ENCODE results near the gene TXNDC12.

TXNDC12 gene

DNA sequence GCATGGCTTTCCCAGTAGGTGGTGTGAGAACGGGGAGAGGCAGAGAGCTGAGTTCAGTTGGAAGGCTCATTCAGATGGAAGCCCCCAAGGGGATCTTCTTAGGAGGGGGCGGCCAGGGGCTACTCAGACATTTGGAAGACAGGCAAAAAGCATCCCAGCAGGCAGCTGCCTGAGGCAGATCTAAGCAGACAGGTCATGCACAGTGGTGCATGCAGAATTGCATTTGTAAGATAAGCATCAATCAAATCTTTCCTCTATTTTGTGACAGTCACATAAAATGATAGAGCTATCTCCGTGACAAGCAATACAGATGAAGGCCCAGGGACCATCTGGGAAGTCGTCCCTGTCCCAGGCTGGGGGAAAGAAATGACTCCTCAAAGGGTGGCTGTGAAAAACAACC, 68.3 kb downstream of the TXNDC12 start:
- H3K27me3 ChIP-seq (ENCODE audit: control insufficient read depth, insufficient read depth, low read length), result peaks cover 22% of the 10 kb centered on the region
- H3K4me3 ChIP-seq (ENCODE audit: low read length), result no peak overlapping the region
- no peak overlapping the region for H3K9ac ChIP-seq (ENCODE audit: low read length)
- no peaks in the 10 kb centered on the region for H3K36me3 ChIP-seq (ENCODE audit: control insufficient read depth, insufficient read depth, low read length)
- H3K9me3 ChIP-seq (ENCODE audit: control insufficient read depth, low read length), result no peaks in the 10 kb centered on the region
- H3K4me1 ChIP-seq (ENCODE audit: control insufficient read depth, insufficient read depth, low read length), result peaks cover 4% of the 10 kb centered on the region

DNA sequence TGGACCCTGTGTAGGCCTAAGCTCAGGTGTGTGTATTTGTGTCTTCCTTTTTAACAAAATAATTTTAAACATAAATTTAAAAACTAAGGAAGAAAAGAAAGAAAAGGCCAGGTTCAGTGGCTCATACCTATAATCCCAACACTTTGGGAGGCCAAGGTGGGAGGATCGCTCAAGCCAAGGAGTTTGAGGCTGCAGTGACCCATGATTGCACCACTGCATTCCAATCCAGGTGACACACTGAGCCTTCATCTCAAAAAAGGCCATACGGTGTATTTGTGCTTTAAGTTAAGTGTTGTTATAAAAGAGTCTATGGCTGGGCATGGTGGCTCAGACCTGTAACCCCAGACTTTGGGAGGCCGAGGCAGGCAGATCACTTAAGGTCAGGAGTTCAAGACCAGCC, 72.8 kb downstream of the TXNDC12 start:
- Histone ChIP-seq H3K9me3 (ENCODE audit: control insufficient read depth, low read length) (no peaks in the 10 kb centered on the region), H3K4me3 (ENCODE audit: low read length) (no peak overlapping the region), H3K27me3 (ENCODE audit: control insufficient read depth, insufficient read depth, low read length) (no peaks in the 10 kb centered on the region), H3K36me3 (ENCODE audit: control insufficient read depth, insufficient read depth, low read length) (no peaks in the 10 kb centered on the region), H3K4me1 (ENCODE audit: control insufficient read depth, insufficient read depth, low read length) (peaks cover 20% of the 10 kb centered on the region), H3K9ac (ENCODE audit: low read length) (no peak overlapping the region)

DNA sequence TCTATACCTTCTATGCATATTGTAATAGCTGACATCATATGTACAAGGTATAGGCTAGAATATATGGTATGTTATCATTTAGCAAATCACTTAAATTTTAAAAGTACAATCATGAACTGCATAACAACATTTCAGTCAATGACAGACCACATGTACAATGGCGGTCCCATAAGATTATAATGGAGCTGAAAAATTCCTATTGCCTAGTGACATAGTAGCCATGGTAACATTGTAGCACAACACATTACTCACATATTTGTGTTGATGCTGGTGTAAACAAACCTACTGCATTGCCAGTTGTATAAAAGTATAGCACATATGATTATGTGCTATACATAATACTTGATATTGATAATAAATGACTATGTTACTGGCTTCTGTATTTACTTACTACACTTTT, 73.4 kb downstream of the TXNDC12 start:
- no peaks in the 10 kb centered on the region for H3K9me3 ChIP-seq (ENCODE audit: control insufficient read depth, low read length)
- no peaks in the 10 kb centered on the region for H3K36me3 ChIP-seq (ENCODE audit: control insufficient read depth, insufficient read depth, low read length)
- H3K27me3 ChIP-seq (ENCODE audit: control insufficient read depth, insufficient read depth, low read length), result no peaks in the 10 kb centered on the region
- peaks cover 26% of the 10 kb centered on the region for H3K4me1 ChIP-seq (ENCODE audit: control insufficient read depth, insufficient read depth, low read length)
- H3K9ac ChIP-seq (ENCODE audit: low read length), result no peak overlapping the region
- H3K4me3 ChIP-seq (ENCODE audit: low read length), result no peak overlapping the region

GRCh38 chr1:51978099-51978498, 76.9 kb downstream of the TXNDC12 start:
- Histone ChIP-seq H3K4me1 (ENCODE audit: control insufficient read depth, insufficient read depth, low read length) (peaks cover 34% of the 10 kb centered on the region), H3K36me3 (ENCODE audit: control insufficient read depth, insufficient read depth, low read length) (no peaks in the 10 kb centered on the region), H3K4me3 (ENCODE audit: low read length) (no peak overlapping the region), H3K9me3 (ENCODE audit: control insufficient read depth, low read length) (no peaks in the 10 kb centered on the region), H3K9ac (ENCODE audit: low read length) (no peak overlapping the region), H3K27me3 (ENCODE audit: control insufficient read depth, insufficient read depth, low read length) (no peaks in the 10 kb centered on the region)

DNA sequence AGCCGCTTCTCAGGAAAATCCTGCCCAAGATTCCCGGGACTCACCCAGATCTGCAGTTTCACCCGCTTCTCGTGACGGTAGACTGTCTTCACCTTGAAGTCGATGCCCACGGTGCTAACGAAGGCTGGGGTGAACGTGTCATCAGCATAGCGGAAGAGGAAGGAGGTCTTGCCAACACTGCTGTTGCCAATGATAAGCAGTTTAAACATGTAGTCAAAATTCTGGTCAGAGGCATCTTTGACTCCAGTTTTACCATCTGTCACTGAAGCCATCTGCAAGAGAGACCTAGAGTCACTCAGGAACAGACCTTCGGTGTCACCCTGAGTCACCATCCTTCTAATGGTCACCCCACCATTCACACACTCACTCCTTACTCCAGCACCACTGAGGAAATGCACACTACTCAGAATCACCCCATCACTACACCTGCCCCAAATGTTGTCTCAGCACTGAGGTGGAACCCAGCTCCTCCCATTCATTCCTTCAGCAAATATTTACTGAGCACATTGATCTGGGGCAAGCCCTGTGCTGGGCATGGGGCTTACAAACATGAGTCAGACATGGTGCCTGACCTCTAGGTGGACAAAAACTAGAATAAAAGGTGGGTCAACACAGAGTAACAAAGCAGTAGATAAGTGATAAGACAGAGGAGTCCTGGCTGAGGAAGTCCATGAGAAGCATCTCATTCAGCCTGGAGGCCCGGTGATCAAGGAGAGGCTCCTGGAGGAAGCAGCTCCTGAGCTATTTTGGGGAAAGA, 78.0 kb downstream of the TXNDC12 start:
- Histone ChIP-seq H3K4me1 (ENCODE audit: control insufficient read depth, insufficient read depth, low read length) (peaks cover 34% of the 10 kb centered on the region), H3K4me3 (ENCODE audit: low read length) (no peak overlapping the region), H3K27me3 (ENCODE audit: control insufficient read depth, insufficient read depth, low read length) (no peaks in the 10 kb centered on the region), H3K36me3 (ENCODE audit: control insufficient read depth, insufficient read depth, low read length) (no peaks in the 10 kb centered on the region), H3K9ac (ENCODE audit: low read length) (no peak overlapping the region), H3K9me3 (ENCODE audit: control insufficient read depth, low read length) (no peaks in the 10 kb centered on the region)

DNA sequence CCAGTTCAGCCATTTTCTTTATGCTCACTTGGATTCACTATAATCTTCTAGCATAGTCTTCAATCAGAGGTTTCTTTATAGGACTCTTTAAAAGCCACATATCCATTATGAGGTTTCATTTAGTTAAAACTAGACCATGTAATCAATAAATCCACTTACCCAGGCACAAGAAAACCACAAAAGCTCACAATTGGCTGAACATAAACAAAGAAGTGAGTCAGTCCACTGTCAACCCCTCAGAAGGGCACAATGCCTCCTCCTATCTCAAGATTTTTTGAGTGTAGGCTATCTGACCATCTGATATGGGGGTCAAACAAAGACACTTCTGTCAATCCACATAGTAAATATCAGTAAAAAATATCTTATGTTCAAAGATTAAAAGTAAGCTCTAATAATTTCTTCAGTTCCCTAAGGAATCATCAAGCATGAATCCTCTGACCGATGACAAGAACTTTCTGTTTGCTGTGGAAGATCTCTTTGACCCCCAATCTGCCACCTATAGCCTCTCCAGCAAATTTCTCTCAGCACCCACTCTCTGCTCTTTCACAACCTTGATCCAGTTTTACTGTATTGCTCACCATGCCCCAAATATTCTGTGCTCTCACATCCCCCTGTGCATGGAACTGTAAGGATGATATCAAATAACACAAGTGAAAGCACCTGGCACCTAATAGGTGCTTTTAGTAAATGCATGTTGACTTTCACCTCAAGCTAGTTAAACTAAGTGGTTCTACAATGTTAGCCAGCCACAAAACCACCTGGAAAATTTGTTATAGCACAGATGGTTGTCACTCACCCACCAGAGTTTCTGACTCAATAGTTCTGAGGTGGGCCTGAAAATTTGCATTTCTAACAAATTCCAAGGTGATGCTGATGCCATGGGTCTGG, 81.2 kb downstream of the TXNDC12 start:
- Histone ChIP-seq H3K9me3 (ENCODE audit: control insufficient read depth, low read length) (no peaks in the 10 kb centered on the region), H3K4me1 (ENCODE audit: control insufficient read depth, insufficient read depth, low read length) (peaks cover 43% of the 10 kb centered on the region), H3K4me3 (ENCODE audit: low read length) (no peak overlapping the region), H3K27me3 (ENCODE audit: control insufficient read depth, insufficient read depth, low read length) (no peaks in the 10 kb centered on the region), H3K36me3 (ENCODE audit: control insufficient read depth, insufficient read depth, low read length) (no peaks in the 10 kb centered on the region), H3K9ac (ENCODE audit: low read length) (no peak overlapping the region)

Measured in mucosa of stomach (tissue), 1 donor.